K562 (cell line): ENCODE measurements around the gene LRRC3C. TPM values are rescaled to one million over a fixed set of nuclear protein-coding genes. Genes with fewer than 3 reads are reported as not detected.
A peak's percentile ranks its signal among the peaks of the same experiment; 100 is the strongest.

Source experiments
- CHD4 ChIP-seq: fragments of 200-600 bp; sonication (generic); IDR thresholded peaks from 3 replicates; pipeline ENCODE4 v1.6.1; 2012; ENCODE audit warnings: low read depth, mild to moderate bottlenecking, mixed read lengths, low read length, inconsistent platforms; ENCODE audit not compliant: insufficient read depth, insufficient replicate concordance, poor library complexity, severe bottlenecking
- ETS1 ChIP-seq: conservative IDR thresholded peaks from 2 replicates; pipeline ENCODE4 v1.6.1; 2011; ENCODE audit warnings: low read depth, mild to moderate bottlenecking, low read length; ENCODE audit not compliant: control insufficient read depth
- ETS2 ChIP-seq: IDR thresholded peaks from 2 replicates; pipeline ENCODE4 v1.6.1; 2016; ENCODE audit warnings: borderline replicate concordance, missing genetic modification characterization, mild to moderate bottlenecking, moderate library complexity, missing compliant biosample characterization; ENCODE audit not compliant: poor library complexity, severe bottlenecking
- FOSL1 ChIP-seq: fragments of 200-800 bp; sonication (Bioruptor generic); conservative IDR thresholded peaks from 2 replicates; pipeline ENCODE4 v1.6.1; 2016; ENCODE audit warnings: missing genetic modification characterization, missing compliant biosample characterization
- FOXK1 ChIP-seq: sonication (generic); formaldehyde crosslinking; IDR thresholded peaks from 2 replicates; pipeline ENCODE4 v1.8.0; 2022; ENCODE audit warnings: missing genetic modification reagents, mild to moderate bottlenecking, borderline replicate concordance
- HNRNPH1 ChIP-seq: fragments of 200-400 bp; formaldehyde crosslinking; optimal IDR thresholded peaks from 2 replicates; pipeline ENCODE3; 2017; ENCODE audit warnings: low read depth, mild to moderate bottlenecking, low read length, moderate library complexity
- NCOR1 ChIP-seq: fragments of 450-650 bp; IDR thresholded peaks from 2 replicates; pipeline ENCODE4 v1.6.1; 2016; ENCODE audit warnings: mild to moderate bottlenecking, moderate library complexity
- NFIX ChIP-seq: fragments of 250-450 bp; sonication (Bioruptor Pico); IDR thresholded peaks from 2 replicates; pipeline ENCODE4 v1.4.0; 2020; ENCODE audit warnings: low read depth, mild to moderate bottlenecking, moderate library complexity
- NR1H2 ChIP-seq: sonication (generic); formaldehyde crosslinking; IDR thresholded peaks from 2 replicates; pipeline ENCODE4 v1.4.0; 2020; ENCODE audit warnings: mild to moderate bottlenecking, missing genetic modification reagents
- NRF1 ChIP-seq, 2 experiments: fragments of 450-650 bp; IDR thresholded peaks in 1 of 2; conservative IDR thresholded peaks in 1 of 2; 2 replicates each; pipeline ENCODE4 v1.6.1; 2014; ENCODE audit warnings: mild to moderate bottlenecking in 2 of 2
- NUFIP1 ChIP-seq: fragments of 450-650 bp; IDR thresholded peaks from 2 replicates; pipeline ENCODE4 v1.6.1; 2018; ENCODE audit not compliant: partially characterized antibody
- POLR2AphosphoS5 ChIP-seq: IDR thresholded peaks from 2 replicates; pipeline ENCODE4 v1.6.1; 2011; ENCODE audit warnings: mild to moderate bottlenecking, low read depth, low read length, moderate library complexity; ENCODE audit not compliant: control insufficient read depth, insufficient read depth
- POU5F1 ChIP-seq: fragments of 150-350 bp; IDR thresholded peaks from 2 replicates; pipeline ENCODE4 v1.6.1; 2014; ENCODE audit warnings: borderline replicate concordance, low read length, low read depth, mild to moderate bottlenecking; ENCODE audit not compliant: partially characterized antibody
- PRMT5 ChIP-seq: sonication (generic); formaldehyde crosslinking; IDR thresholded peaks from 2 replicates; pipeline ENCODE4 v1.5.0; 2020; ENCODE audit warnings: missing genetic modification reagents
- RFX1 ChIP-seq: fragments of 450-650 bp; IDR thresholded peaks from 2 replicates; pipeline ENCODE4 v1.6.1; 2016; ENCODE audit warnings: mild to moderate bottlenecking, moderate library complexity
- RHOXF2B ChIP-seq: fragments of 250-450 bp; sonication (Bioruptor Pico); conservative IDR thresholded peaks from 2 replicates; pipeline ENCODE4 v1.5.1; 2021
- RUNX1 ChIP-seq: sonication (generic); IDR thresholded peaks from 2 replicates; pipeline ENCODE4 v1.6.1; 2016; ENCODE audit warnings: antibody characterized with exemption, low read depth
- ZFX ChIP-seq: sonication (generic); formaldehyde crosslinking; IDR thresholded peaks from 2 replicates; pipeline ENCODE4 v1.8.0; 2022; ENCODE audit warnings: mild to moderate bottlenecking, missing genetic modification reagents, moderate library complexity
- ZNF274 ChIP-seq: IDR thresholded peaks from 2 replicates; pipeline ENCODE4 v1.6.1; 2011; ENCODE audit warnings: low read depth, mild to moderate bottlenecking, low read length, moderate library complexity, borderline replicate concordance
- ZNF584 ChIP-seq: fragments of 200-800 bp; sonication (Bioruptor generic); IDR thresholded peaks from 2 replicates; pipeline ENCODE4 v1.6.1; 2016; ENCODE audit warnings: low read depth, mild to moderate bottlenecking, missing genetic modification characterization, missing compliant biosample characterization
- polyA plus RNA-seq, 8 experiments: library from polyadenylated mRNA; depleted of rRNA in 4 of 8; stranded (reverse) in 5 of 8; unstranded in 3 of 8; fragments of >200 nt; fragmentation: Nextera tagmentation in 2 of 8; fragmentation: Illumina TruSeq in 1 of 8; extraction: Ambion mirVana in 2 of 8; extraction: Trizol in 1 of 8; gene quantifications; 2 replicates each; pipeline versions ENCODE4 v1.2.1 to v1.2.3, GENCODE V29; 2011 to 2014; ENCODE audit warnings: inconsistent platforms in 1 of 8, missing spikeins in 1 of 8
- total RNA-seq, 7 experiments: library from RNA; depleted of rRNA in 6 of 7; stranded (reverse); fragments of >200 nt in 6 of 7; fragmentation: Illumina TruSeq in 2 of 7; extraction: Trizol in 2 of 7; gene quantifications; 2 replicates each; pipeline versions ENCODE4 v1.2.1 to v1.2.3, GENCODE V29; 2011 to 2021; ENCODE audit warnings: low replicate concordance in 1 of 7
- TF ChIP-seq, protein P1 (sequence below): IDR thresholded peaks from 2 replicates; pipeline ENCODE4 v1.6.1; 2016; ENCODE audit warnings: missing genetic modification characterization, missing compliant biosample characterization
- TF ChIP-seq, protein P2 (sequence below): fragments of 250-450 bp; sonication (Bioruptor Pico); IDR thresholded peaks from 2 replicates; pipeline ENCODE4 v1.9.0; 2021; ENCODE audit warnings: mild to moderate bottlenecking, inconsistent platforms

The LRRC3C gene
- total and polyA plus RNA-seq, 9 of the 15 experiments (the other 6 are each of a cell fraction or from before 2014, with no cell fraction given): not detected

DNA sequence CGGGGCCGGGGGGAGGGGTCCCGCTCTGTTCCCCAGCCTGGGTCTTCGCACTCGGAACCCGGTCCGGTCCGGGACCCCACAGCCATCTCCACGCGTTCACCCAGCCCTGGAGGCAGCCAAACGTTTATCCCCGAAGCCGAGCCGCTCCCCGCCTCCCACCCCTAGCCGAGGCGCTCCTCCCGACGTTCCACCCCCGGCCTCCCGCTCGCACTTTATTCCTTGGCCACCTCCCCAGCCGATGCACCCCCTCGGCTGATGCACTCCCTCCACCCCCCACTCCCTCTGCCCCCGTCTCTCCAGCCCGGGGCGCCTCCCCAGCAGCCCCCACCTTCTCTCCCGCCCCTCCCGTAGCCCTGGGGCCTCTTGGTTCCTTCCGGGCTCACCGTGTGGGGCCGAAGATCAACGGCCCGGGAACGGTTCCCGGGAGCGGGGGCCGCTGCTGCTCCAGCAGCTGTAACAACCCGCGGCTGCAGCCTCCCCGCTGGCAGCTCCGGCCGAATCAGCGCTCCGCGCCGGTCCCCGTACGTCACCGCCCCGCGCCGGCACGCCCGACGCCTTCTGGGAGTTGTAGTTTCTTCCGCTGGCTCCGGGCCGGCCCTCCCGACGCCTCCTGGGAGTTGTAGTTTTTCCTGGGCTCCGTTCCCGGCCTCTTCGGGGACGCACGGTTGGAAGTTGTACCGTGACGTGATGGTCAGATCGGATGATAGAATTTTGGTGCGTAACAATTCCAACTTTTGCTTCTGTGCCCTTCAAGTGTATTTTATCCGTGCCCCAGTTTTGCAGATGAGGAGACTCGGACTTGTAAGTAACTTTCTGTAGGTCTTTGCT, at the start of gene LRRC3C, which contains the start of gene ORMDL3 (continued):
- TF ChIP-seq ETS1 (peak; percentile 100), RUNX1 (no peak), NR1H2 (no peak), NRF1 (conservative IDR thresholded peaks at IDR 0.05 in 1 of 2, IDR thresholded peaks at IDR 0.05 in 1 of 2) (peak; percentile 65 to 73), CHD4 (no peak), RHOXF2B (no peak), NFIX (CRISPR knock-in tag) (no peak), POU5F1 (peak; percentile 91), NCOR1 (no peak), ZNF274 (no peak), NUFIP1 (no peak), RFX1 (no peak), HNRNPH1 (no peak), ZFX (CRISPR knock-in tag) (peak; percentile 89), FOXK1 (CRISPR knock-in tag) (no peak), ZNF584 (CRISPR knock-in tag) (no peak), FOSL1 (tag) (peak; percentile 28; the same call in 1 of the 2 replicates), ETS2 (no peak), POLR2AphosphoS5 (peak; percentile 73), PRMT5 (CRISPR knock-in tag) (no peak)
- TF ChIP-seq, protein P1, sequence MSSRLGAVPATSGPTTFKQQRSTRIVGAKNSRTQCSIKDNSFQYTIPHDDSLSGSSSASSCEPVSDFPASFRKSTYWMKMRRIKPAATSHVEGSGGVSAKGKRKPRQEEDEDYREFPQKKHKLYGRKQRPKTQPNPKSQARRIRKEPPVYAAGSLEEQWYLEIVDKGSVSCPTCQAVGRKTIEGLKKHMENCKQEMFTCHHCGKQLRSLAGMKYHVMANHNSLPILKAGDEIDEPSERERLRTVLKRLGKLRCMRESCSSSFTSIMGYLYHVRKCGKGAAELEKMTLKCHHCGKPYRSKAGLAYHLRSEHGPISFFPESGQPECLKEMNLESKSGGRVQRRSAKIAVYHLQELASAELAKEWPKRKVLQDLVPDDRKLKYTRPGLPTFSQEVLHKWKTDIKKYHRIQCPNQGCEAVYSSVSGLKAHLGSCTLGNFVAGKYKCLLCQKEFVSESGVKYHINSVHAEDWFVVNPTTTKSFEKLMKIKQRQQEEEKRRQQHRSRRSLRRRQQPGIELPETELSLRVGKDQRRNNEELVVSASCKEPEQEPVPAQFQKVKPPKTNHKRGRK (tag): no peak
- TF ChIP-seq, protein P2, sequence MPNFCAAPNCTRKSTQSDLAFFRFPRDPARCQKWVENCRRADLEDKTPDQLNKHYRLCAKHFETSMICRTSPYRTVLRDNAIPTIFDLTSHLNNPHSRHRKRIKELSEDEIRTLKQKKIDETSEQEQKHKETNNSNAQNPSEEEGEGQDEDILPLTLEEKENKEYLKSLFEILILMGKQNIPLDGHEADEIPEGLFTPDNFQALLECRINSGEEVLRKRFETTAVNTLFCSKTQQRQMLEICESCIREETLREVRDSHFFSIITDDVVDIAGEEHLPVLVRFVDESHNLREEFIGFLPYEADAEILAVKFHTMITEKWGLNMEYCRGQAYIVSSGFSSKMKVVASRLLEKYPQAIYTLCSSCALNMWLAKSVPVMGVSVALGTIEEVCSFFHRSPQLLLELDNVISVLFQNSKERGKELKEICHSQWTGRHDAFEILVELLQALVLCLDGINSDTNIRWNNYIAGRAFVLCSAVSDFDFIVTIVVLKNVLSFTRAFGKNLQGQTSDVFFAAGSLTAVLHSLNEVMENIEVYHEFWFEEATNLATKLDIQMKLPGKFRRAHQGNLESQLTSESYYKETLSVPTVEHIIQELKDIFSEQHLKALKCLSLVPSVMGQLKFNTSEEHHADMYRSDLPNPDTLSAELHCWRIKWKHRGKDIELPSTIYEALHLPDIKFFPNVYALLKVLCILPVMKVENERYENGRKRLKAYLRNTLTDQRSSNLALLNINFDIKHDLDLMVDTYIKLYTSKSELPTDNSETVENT: no peak
